Liver (tissue), 9 donors: ENCODE measurements around the gene EIF3K. TPM values are rescaled to one million over a fixed set of nuclear protein-coding genes. Genes with fewer than 3 reads are reported as not detected.

Source experiments
- DNase-seq: peaks from one replicate; pipeline ENCODE4 v3.0.0-alpha.2; 2017; ENCODE audit warnings: low spot score
- H3K27ac ChIP-seq, 2 donors: one replicate each; pipeline ENCODE4 v1.7.0; 2013; ENCODE audit warnings: inconsistent platforms in 2 of 2, low read length in 2 of 2, control low read depth in 1 of 2, low read depth in 1 of 2, mild to moderate bottlenecking in 1 of 2
- H3K27me3 ChIP-seq, 4 donors: one replicate each; pipeline versions ENCODE4 v1.6.1 to v1.7.0; 2013; ENCODE audit warnings: low read length in 3 of 4, inconsistent platforms in 1 of 4, mild to moderate bottlenecking in 1 of 4, moderate library complexity in 1 of 4; ENCODE audit not compliant: control insufficient read depth in 4 of 4, insufficient read depth in 4 of 4
- H3K36me3 ChIP-seq, 4 donors: one replicate each; pipeline versions ENCODE4 v1.6.1 to v1.7.0; 2013; ENCODE audit warnings: low read length in 3 of 4, mild to moderate bottlenecking in 3 of 4, low read depth in 1 of 4, moderate library complexity in 1 of 4; ENCODE audit not compliant: control insufficient read depth in 4 of 4, insufficient read depth in 3 of 4
- H3K4me1 ChIP-seq, 4 donors: one replicate each; pipeline versions ENCODE4 v1.6.1 to v1.7.0; 2013; ENCODE audit warnings: low read length in 3 of 4, mild to moderate bottlenecking in 3 of 4, moderate library complexity in 1 of 4; ENCODE audit not compliant: control insufficient read depth in 4 of 4, insufficient read depth in 4 of 4
- H3K4me3 ChIP-seq, 3 donors: one replicate each; pipeline versions ENCODE4 v1.6.1 to v1.7.0; 2013; ENCODE audit warnings: low read length in 3 of 3, control low read depth in 1 of 3, low read depth in 1 of 3, mild to moderate bottlenecking in 1 of 3
- H3K9ac ChIP-seq, 2 donors: one replicate each; pipeline ENCODE4 v1.7.0; 2013; ENCODE audit warnings: low read length in 2 of 2, mild to moderate bottlenecking in 2 of 2, moderate library complexity in 2 of 2, control low read depth in 1 of 2, low read depth in 1 of 2
- H3K9me3 ChIP-seq, 4 donors: one replicate each; pipeline versions ENCODE4 v1.6.1 to v1.7.0; 2013; ENCODE audit warnings: low read length in 3 of 4; ENCODE audit not compliant: control insufficient read depth in 4 of 4
- ATF3 ChIP-seq: IDR thresholded peaks from 2 replicates; pipeline ENCODE4 v1.6.1; 2016; ENCODE audit warnings: antibody characterized with exemption
- EGR1 ChIP-seq, 2 donors: IDR thresholded peaks; 2 replicates each; pipeline ENCODE4 v1.6.1; 2016 to 2018; ENCODE audit warnings: antibody characterized with exemption in 2 of 2, low read depth in 2 of 2
- FOXA2 ChIP-seq: IDR thresholded peaks from 2 replicates; pipeline ENCODE4 v1.6.1; 2016; ENCODE audit warnings: antibody characterized with exemption
- GABPA ChIP-seq, 2 donors: IDR thresholded peaks in 1 of 2; conservative IDR thresholded peaks in 1 of 2; 2 replicates each; pipeline ENCODE4 v1.6.1; 2016; ENCODE audit warnings: antibody characterized with exemption in 2 of 2, mild to moderate bottlenecking in 1 of 2, moderate library complexity in 1 of 2
- HNF4G ChIP-seq: IDR thresholded peaks from 2 replicates; pipeline ENCODE4 v1.6.1; 2016; ENCODE audit warnings: antibody characterized with exemption
- JUND ChIP-seq, 2 donors: IDR thresholded peaks; 2 replicates each; pipeline ENCODE4 v1.6.1; 2016; ENCODE audit warnings: antibody characterized with exemption in 2 of 2
- SP1 ChIP-seq: IDR thresholded peaks from 2 replicates; pipeline ENCODE4 v1.6.1; 2018; ENCODE audit warnings: antibody characterized with exemption, mild to moderate bottlenecking
- TAF1 ChIP-seq: conservative IDR thresholded peaks from 2 replicates; pipeline ENCODE4 v1.6.1; 2016; ENCODE audit warnings: antibody characterized with exemption, mild to moderate bottlenecking
- YY1 ChIP-seq: IDR thresholded peaks from 2 replicates; pipeline ENCODE4 v1.6.1; 2016; ENCODE audit warnings: antibody characterized with exemption, mild to moderate bottlenecking
- ZBTB33 ChIP-seq: IDR thresholded peaks from 2 replicates; pipeline ENCODE4 v1.6.1; 2016; ENCODE audit warnings: antibody characterized with exemption
- WGBS: extraction: QIAGEN DNeasy Blood & Tissue Kit; methylation state at CpG from one replicate; pipeline ENCODE4 v1.1.7; 2013; 5-methylcytosine and 5-hydroxymethylcytosine counted together
- polyA plus RNA-seq, 2 donors: library from polyadenylated mRNA; stranded (reverse) in 1 of 2; unstranded in 1 of 2; fragments of 200-250 nt in 1 of 2; fragments of >200 nt in 1 of 2; fragmentation: Nextera tagmentation in 1 of 2; extraction: Ambion mirVana in 1 of 2; gene quantifications; one replicate each; pipeline versions ENCODE4 v1.2.1 to v1.2.3, GENCODE V29; 2013 to 2015
- total RNA-seq, 2 donors: library from RNA; depleted of rRNA; stranded (reverse); fragments of >200 nt; gene quantifications; one replicate each; pipeline ENCODE4 v1.2.3, GENCODE V29; 2014
- TF ChIP-seq, protein P1 (sequence below): IDR thresholded peaks from 2 replicates; pipeline ENCODE4 v1.6.1; 2016; ENCODE audit warnings: antibody characterized with exemption, mild to moderate bottlenecking
- TF ChIP-seq, protein P2 (sequence below): IDR thresholded peaks from 2 replicates; pipeline ENCODE4 v1.6.1; 2016; ENCODE audit warnings: antibody characterized with exemption
- donor health status: healthy.
- donor health status: healthy.
- donor health status: healthy.
- donor health status: healthy.
- donor health status: healthy.

EIF3K gene
- total and polyA plus RNA-seq, 4 donors: 118 to 240 (median 151) TPM

- H3K27ac ChIP-seq: peak overlapping the region; percentile 88 to 92
- 85% methylated on average over 5 of the region's 5 CpGs for WGBS
- peaks cover 25 to 36% (median 30%) of the 10 kb centered on the region in 4 donors for H3K4me1 ChIP-seq
- H3K4me3 ChIP-seq: no peak overlapping the region
- DNase-seq: no peak
- no peaks in the 10 kb centered on the region for H3K36me3 ChIP-seq
- H3K9ac ChIP-seq: peak overlapping the region in 1 of 2 donors; percentile 15
- no peaks in the 10 kb centered on the region for H3K9me3 ChIP-seq
- TF ChIP-seq, protein P1, sequence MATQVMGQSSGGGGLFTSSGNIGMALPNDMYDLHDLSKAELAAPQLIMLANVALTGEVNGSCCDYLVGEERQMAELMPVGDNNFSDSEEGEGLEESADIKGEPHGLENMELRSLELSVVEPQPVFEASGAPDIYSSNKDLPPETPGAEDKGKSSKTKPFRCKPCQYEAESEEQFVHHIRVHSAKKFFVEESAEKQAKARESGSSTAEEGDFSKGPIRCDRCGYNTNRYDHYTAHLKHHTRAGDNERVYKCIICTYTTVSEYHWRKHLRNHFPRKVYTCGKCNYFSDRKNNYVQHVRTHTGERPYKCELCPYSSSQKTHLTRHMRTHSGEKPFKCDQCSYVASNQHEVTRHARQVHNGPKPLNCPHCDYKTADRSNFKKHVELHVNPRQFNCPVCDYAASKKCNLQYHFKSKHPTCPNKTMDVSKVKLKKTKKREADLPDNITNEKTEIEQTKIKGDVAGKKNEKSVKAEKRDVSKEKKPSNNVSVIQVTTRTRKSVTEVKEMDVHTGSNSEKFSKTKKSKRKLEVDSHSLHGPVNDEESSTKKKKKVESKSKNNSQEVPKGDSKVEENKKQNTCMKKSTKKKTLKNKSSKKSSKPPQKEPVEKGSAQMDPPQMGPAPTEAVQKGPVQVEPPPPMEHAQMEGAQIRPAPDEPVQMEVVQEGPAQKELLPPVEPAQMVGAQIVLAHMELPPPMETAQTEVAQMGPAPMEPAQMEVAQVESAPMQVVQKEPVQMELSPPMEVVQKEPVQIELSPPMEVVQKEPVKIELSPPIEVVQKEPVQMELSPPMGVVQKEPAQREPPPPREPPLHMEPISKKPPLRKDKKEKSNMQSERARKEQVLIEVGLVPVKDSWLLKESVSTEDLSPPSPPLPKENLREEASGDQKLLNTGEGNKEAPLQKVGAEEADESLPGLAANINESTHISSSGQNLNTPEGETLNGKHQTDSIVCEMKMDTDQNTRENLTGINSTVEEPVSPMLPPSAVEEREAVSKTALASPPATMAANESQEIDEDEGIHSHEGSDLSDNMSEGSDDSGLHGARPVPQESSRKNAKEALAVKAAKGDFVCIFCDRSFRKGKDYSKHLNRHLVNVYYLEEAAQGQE: no peak
- TF ChIP-seq EGR1 (IDR thresholded peaks at IDR 0.05; ENCODE audit: low read depth in 2 of 2) (no peak), TAF1 (no peak), JUND (IDR thresholded peaks at IDR 0.05) (no peak), YY1 (no peak), SP1 (no peak), ZBTB33 (no peak), HNF4G (no peak), FOXA2 (no peak), GABPA (IDR thresholded peaks at IDR 0.05 in 1 of 2, conservative IDR thresholded peaks at IDR 0.05 in 1 of 2) (no peak), ATF3 (no peak)
- TF ChIP-seq, protein P2, sequence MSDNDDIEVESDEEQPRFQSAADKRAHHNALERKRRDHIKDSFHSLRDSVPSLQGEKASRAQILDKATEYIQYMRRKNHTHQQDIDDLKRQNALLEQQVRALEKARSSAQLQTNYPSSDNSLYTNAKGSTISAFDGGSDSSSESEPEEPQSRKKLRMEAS: no peak
- H3K27me3 ChIP-seq: no peaks in the 10 kb centered on the region
Observed at GRCh38 chr19:38686530-38686888, 67.5 kb downstream of the EIF3K start.

Other genes with a start within 250 kb of the EIF3K start
- 100 to 1,000 TPM; 129 to 134 TPM for gene PSMD8, start 244.6 kb upstream of the EIF3K start, total RNA-seq
- gene PSMD8, start 244.6 kb upstream of the EIF3K start, polyA plus RNA-seq: 100 to 1,000 TPM in 1 of 2 donors, 10 to 100 TPM in 1; 89.3 to 110 TPM
- gene GGN, start 231.2 kb upstream of the EIF3K start, total RNA-seq: not detected
- gene GGN, start 231.2 kb upstream of the EIF3K start, polyA plus RNA-seq: not detected
- gene SPRED3, start 230.5 kb upstream of the EIF3K start, total RNA-seq: under 1 TPM in 1 of 2 donors, not detected in 1; under 0.01 TPM
- under 1 TPM in 1 of 2 donors, not detected in 1; 0.09 TPM for gene SPRED3, start 230.5 kb upstream of the EIF3K start, polyA plus RNA-seq
- 1 to 10 TPM; 4.2 to 7.1 TPM for gene FAM98C, start 216.1 kb upstream of the EIF3K start, total RNA-seq
- 1 to 10 TPM; 5.3 to 8.5 TPM for gene FAM98C, start 216.1 kb upstream of the EIF3K start, polyA plus RNA-seq
- 1 to 10 TPM; 1.9 to 2.4 TPM for gene RASGRP4, start 193.0 kb upstream of the EIF3K start, total RNA-seq
- 1 to 10 TPM in 1 of 2 donors, under 1 TPM in 1; 0.60 to 1.4 TPM for gene RASGRP4, start 193.0 kb upstream of the EIF3K start, polyA plus RNA-seq
- gene RYR1, start 185.5 kb upstream of the EIF3K start, total RNA-seq: under 1 TPM; 0.33 to 0.70 TPM
- gene RYR1, start 185.5 kb upstream of the EIF3K start, polyA plus RNA-seq: under 1 TPM; 0.01 to 0.25 TPM
- 1 to 10 TPM; 1.8 to 2.1 TPM for gene MAP4K1, start 1.2 kb upstream of the EIF3K start, total RNA-seq
- gene MAP4K1, start 1.2 kb upstream of the EIF3K start, polyA plus RNA-seq: 1 to 10 TPM in 1 of 2 donors, under 1 TPM in 1; 0.89 to 3.1 TPM
- gene ACTN4, start 28.5 kb downstream of the EIF3K start, total RNA-seq: 100 to 1,000 TPM in 1 of 2 donors, 10 to 100 TPM in 1; 93.9 to 164 TPM
- gene ACTN4, start 28.5 kb downstream of the EIF3K start, polyA plus RNA-seq: 100 to 1,000 TPM in 1 of 2 donors, 10 to 100 TPM in 1; 35.4 to 104 TPM
- gene CAPN12, start 125.3 kb downstream of the EIF3K start, total RNA-seq: 10 to 100 TPM in 1 of 2 donors, 1 to 10 TPM in 1; 5.3 to 28.7 TPM
- gene CAPN12, start 125.3 kb downstream of the EIF3K start, polyA plus RNA-seq: 10 to 100 TPM in 1 of 2 donors, 1 to 10 TPM in 1; 3.8 to 12.3 TPM
- gene LGALS7, start 154.3 kb downstream of the EIF3K start, total RNA-seq: not detected
- not detected for gene LGALS7, start 154.3 kb downstream of the EIF3K start, polyA plus RNA-seq
- gene LGALS7B, start 170.0 kb downstream of the EIF3K start, total RNA-seq: not detected
- under 1 TPM in 1 of 2 donors, not detected in 1; 0.36 TPM for gene LGALS7B, start 170.0 kb downstream of the EIF3K start, polyA plus RNA-seq
- 10 to 100 TPM in 1 of 2 donors, under 1 TPM in 1; 0.42 to 13.7 TPM for gene LGALS4, start 193.8 kb downstream of the EIF3K start, total RNA-seq
- gene LGALS4, start 193.8 kb downstream of the EIF3K start, polyA plus RNA-seq: 10 to 100 TPM; 10.5 to 40.6 TPM
- gene ECH1, start 212.6 kb downstream of the EIF3K start, total RNA-seq: 100 to 1,000 TPM; 226 to 259 TPM
- 1,000 to 10,000 TPM in 1 of 2 donors, 100 to 1,000 TPM in 1; 581 to 1,082 TPM for gene ECH1, start 212.6 kb downstream of the EIF3K start, polyA plus RNA-seq
- 100 to 1,000 TPM; 115 to 166 TPM for gene HNRNPL, start 230.8 kb downstream of the EIF3K start, total RNA-seq
- 10 to 100 TPM; 50.4 to 76.5 TPM for gene HNRNPL, start 230.8 kb downstream of the EIF3K start, polyA plus RNA-seq